ENCODE data around the gene GORASP1.
A peak's percentile ranks its signal among the peaks of the same experiment; 100 is the strongest.
"Not testable (repeated sequence)": the region's sequence is repeated elsewhere in the genome, so short reads cannot be mapped to it uniquely, and the experiment has no call there.

GORASP1 gene

DNA sequence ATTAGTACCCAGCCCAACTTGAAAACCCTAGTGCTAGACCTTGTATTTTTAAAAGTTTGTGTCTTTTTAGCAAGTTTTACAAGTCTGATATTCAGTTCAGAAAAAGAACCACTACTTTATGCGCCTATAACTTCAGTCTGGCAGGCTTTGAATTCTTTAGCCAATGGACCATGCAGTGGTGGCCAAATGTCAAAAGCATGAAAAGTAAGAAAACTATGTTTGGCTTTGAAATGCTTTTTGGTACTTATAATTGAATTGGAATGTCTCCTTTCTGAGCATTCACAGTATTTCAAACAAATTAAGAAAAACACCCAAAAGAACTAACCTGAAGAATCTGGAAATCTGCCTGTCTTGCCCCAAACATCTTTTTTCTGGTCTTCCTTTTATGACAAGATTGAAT lies 42.8 kb downstream of the GORASP1 start:
- no peak for DNase-seq (ENCODE audit: low spot score)

DNA sequence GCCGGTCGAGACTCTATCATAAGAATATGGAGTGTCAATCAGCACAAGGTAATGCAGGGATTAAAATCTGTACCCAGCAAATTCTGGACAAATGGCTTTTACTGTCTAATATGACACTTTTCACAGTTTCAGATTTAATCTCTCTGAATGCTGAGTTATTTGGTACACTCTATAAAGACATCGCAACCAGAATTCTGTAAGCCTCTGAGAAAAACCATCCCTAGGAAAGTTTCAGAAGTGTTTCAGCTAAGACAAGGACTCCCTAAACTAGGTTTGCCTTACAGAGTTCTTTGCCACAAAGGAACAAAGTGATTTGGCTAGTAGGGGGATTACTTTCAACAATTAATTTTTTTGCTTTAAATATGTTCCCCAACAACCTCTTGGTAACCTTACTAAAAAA lies 44.3 kb downstream of the GORASP1 start:
- no peak for DNase-seq (ENCODE audit: low spot score)

DNA sequence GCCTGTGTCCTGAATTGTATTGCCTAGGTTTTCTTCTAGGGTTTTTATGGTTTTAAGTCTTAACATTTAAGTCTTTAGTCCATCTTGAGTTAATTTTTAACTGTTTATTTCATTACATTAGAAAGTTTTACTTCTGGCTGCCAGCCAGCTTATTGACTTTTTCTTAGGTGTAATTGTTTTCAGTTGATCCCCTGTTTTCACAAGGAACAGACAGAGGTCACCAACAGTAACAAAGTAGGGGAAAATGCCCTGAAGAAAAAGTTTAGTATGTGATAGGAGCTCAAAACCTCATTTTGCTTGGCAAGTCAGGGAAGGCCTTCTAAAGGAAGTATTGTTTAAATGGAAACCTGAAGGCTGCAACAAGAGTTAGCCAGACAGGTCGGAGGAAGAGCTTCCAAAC lies 45.2 kb downstream of the GORASP1 start:
- no peak for DNase-seq (ENCODE audit: low spot score)

DNA sequence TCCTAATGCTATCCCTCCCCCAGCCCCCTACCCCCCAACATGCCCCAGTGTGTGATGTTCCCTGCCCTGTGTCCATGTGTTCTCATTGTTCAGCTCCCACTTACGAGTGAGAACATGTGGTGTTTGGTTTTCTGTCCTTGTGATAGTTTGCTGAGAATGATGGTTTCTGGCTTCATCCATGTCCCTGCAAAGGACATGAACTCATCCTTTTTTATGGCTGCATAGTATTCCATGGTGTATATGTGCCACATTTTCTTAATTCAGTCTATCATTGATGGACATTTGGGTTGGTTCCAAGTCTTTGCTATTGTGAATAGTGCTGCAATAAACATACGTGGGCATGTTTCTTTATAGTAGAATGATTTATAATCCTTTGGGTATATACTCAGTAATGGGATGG lies 46.2 kb downstream of the GORASP1 start:
- DNase-seq (ENCODE audit: low spot score), result not testable (repeated sequence)

DNA sequence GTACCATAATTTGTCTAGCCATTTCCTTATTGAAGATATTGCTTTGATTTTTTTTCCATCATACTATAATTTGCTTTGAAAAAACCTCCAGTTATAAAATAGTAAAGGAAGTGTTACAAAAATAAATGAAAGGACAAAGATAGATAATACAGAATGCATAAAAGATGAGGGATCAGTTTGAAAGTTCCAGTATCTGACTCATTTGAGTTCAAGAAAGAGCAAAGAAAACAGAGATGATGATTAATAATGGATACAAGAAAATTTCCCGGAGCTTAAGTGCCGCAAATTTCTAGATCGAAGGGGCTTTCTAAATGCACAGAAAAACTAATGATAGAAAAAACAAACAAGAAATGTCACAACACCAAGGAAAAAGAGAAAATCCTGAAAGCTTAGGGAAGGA lies 51.3 kb downstream of the GORASP1 start:
- no peak for DNase-seq (ENCODE audit: low spot score)

DNA sequence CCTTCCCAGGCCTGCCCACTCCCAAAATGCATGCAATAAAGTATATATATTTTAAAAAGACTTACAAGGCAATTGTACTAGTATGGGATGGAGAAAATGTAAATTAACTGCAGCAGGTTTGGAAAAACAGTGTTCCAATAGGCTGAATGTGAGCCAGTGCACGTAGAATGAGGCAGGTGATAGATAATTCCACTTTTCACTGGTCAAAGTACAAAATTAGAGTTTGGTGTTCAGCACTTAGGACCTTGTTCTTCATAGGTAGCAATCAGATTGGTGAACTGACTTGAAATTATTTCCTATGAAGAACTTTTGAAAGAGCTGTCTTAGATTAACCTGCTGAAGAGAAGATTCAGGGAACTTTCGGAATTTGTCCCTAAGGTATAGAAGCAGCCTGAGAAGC lies 53.7 kb downstream of the GORASP1 start:
- DNase-seq (ENCODE audit: low spot score), result no peak

DNA sequence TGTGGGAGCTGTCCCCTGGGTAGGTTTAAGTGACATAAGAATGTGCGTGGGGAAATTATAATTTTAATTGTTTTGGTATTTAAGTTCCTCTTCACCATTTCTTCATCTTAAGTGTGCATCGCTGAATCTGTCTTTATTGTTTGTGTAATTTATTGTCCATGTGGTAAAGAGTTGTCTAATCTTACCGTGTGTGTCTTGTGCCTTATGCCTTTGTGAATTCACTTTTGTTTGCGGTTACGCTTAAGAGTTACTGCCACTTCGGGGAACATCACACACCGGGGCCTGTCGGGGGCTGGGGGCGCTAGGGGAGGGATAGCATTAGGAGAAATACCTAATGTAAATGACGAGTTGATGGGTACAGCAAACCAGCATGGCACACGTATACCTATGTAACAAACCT lies 54.8 kb downstream of the GORASP1 start:
- DNase-seq (ENCODE audit: low spot score), result no peak

DNA sequence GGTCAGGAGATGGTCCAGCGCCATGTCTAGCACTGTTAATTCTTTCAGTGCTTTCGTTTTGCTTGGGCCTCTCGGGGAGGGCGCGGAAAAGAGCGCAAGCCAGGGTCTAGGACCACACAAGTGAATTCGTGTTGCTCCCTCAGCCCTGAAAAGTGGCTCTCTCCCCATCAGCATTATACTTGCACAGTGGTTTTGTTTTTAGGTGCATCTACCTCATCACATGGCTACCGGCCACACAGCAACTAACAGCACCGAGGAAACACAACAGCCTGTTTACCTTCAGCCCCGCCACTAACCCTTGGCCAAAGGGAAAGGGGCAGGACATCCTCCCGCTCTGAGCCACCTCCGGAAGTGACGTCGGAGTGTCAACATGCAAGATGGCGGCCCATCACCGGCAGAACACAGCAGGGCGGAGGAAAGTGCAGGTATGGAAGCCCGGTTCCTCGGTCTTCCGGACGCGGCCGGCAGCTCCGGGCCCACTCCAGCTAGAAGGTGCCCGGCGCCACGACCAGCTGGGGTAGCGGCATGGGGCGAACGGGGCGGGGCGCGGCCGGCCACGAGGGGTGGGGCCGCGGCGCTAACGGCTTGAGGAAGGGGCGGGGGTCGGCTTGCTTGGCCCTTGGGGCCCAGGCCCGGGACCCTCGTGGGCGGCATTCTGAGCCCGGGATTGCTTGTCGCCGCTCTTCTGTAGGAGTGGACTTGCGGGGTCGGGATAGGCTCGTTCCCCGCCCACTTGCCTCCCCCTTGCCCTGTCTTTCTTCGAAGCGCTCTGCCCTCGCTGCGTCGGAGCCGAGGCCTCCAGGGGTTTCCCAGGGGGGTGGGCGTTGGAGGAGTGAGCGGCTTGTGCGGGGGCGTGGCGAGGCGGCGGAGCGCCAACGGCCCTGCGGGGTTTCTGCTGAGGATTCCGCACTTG lies 55.5 kb downstream of the GORASP1 start, which contains the start of the genes SCN11A and WDR48:
Gene SCN11A, minus strand, starts transcription at position 296 of the 913 bp plus-strand sequence. CDS start 101,582 bp downstream, outside the sequence.
Gene WDR48, plus strand, starts transcription at position 368 of the 913 bp plus-strand sequence. Its CDS starts 10 bp downstream, at position 378.
- peak; percentile 97 for DNase-seq (ENCODE audit: low spot score)

DNA sequence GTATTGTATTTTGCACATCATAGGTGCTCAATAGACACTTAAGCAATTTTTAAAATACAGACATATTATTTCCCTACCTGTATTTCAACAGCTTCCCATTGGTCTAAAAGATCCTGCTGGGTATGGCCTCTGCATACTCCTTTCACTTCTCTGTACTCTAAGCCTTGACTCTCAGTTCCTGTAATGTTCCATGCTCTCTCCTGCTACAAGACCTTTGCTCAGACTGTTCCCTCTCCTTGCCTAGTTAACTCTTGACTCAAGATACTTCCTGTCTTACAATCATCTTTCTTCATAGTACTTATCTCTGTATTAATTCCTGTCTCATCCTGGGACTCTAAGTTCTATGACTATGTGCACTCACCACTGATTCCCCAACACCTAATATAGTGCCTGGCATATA lies 57.4 kb downstream of the GORASP1 start:
- no peak for DNase-seq (ENCODE audit: low spot score)
